D721Med (cell line): ENCODE data around the gene RPS6KC1.

Experiments
- DNase-seq: peaks from one replicate; pipeline ENCODE4 v3.0.0; 2011; ENCODE audit warnings: low spot score; ENCODE audit not compliant: insufficient read length
- FAIRE-seq: peaks from 2 replicates; lab custom pipeline; 2011; peaks lifted over from hg19 to GRCh38; lab: Jason Lieb, UNC
- CTCF ChIP-seq: IDR thresholded peaks from 2 replicates; pipeline ENCODE4 v1.5.1; 2012; ENCODE audit warnings: mild to moderate bottlenecking, control low read depth; ENCODE audit not compliant: insufficient read depth; ENCODE audit errors: missing control alignments

Gene RPS6KC1

DNA sequence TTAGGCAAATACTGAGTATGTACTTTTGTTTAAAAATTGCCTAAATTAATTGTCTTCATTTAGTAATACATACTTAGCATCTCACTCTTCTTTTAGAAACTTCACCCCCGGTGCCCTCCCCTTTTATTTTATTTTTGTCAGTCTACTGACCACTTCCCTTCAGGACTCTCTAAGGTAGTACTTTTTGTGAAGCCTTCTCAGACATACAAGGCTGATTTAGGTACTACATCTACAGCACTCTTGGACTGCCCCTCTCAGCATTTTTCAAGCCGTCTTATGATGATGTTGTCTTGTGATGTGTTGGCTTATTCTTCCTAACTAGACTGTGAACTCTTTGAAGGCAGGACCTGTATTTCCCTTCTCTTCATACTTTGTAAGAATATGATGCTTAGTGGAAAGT is 24.7 kb downstream of the RPS6KC1 start:
- FAIRE-seq (no peak), DNase-seq (no peak)
- TF ChIP-seq CTCF = no peak

GRCh38 chr1:213082420-213083111 is 31.5 kb downstream of the RPS6KC1 start:
- FAIRE-seq = no peak
- no peak for TF ChIP-seq CTCF
- no peak for DNase-seq

GRCh38 chr1:213083112-213083445 is 32.0 kb downstream of the RPS6KC1 start:
- FAIRE-seq (no peak), DNase-seq (no peak)
- no peak for TF ChIP-seq CTCF

DNA sequence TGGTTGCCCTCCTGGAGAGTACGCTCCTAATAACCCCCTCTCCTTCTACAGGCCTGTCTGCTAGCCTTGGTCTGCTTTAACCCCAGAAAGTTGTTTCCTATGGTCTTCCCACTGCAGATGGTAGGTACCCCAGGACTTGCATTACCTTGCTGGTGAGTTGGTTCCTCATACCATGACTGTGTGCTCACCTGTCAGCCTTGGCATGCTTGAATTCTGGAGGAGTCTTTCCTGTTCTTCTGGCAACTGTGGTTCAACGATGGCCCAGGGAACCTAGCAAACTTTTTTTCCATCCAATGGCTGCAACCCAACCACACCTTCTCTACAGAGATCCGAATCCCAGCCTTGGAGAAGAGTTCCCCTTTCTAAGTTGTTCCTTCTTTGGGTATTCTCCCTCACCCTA is 36.9 kb downstream of the RPS6KC1 start:
- no peak for TF ChIP-seq CTCF
- DNase-seq (no peak), FAIRE-seq (no peak)

DNA sequence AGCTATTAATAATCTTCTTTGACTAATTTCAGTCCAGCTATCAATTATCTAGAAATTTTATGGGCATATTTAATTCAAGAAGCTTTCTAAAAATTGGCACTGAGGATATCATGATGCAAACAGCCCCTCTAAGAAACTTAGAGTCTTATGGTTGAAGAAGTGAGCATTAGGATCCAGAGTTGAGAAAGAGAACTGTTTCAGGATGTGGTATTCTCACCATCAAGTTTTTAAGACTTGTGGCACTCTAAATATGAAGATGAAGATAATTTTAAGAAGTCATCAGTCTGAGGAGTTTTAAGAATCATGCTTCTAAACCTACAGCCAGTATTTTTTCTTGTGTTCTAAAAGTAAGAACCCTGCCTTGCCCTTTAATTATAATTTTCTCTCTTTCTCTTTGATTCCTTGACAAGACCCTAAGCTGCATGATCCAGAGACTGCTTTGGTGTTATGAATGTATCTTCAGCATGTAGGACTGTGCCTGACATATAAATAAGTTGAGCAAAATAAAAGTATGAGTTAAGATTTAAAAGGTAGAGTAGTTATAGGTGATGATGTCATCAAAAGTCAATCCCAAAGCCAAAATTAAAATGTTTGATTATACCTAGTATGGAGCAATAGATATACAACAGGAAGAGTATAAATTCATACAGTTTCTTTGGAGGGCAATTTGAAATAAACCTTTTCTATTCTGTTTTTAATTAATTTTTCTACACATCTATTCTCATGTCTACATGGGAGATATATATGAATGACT is 39.1 kb downstream of the RPS6KC1 start:
- no peak for DNase-seq
- no peak for TF ChIP-seq CTCF
- peak; percentile 29 for FAIRE-seq

- FAIRE-seq (peak; percentile 94), DNase-seq (no peak)
- no peak for TF ChIP-seq CTCF
Measured at GRCh38 chr1:213094446-213094845, 43.4 kb downstream of the RPS6KC1 start.

GRCh38 chr1:213095467-213095866 is 44.4 kb downstream of the RPS6KC1 start:
- FAIRE-seq = no peak
- no peak for DNase-seq
- no peak for TF ChIP-seq CTCF
